Testis (tissue), 3 donors: Measurements from ENCODE around the gene UVSSA. TPM values are rescaled to one million over a fixed set of nuclear protein-coding genes. Genes with fewer than 3 reads are reported as not detected.
A peak's percentile ranks its signal among the peaks of the same experiment; 100 is the strongest.

ENCODE experiments used
- DNase-seq: peaks from one replicate; pipeline ENCODE4 v3.0.0-alpha.2; 2019
- H3K27ac ChIP-seq, 2 donors: fragments of 200-600 bp; sonication (generic); one replicate each; pipeline ENCODE4 v1.5.1; 2019
- H3K27me3 ChIP-seq: fragments of 200-600 bp; sonication (generic); one replicate; pipeline ENCODE4 v1.5.1; 2019
- H3K36me3 ChIP-seq: fragments of 200-600 bp; sonication (generic); one replicate; pipeline ENCODE4 v1.5.1; 2017; ENCODE audit warnings: low read depth; ENCODE audit errors: missing control alignments
- H3K4me1 ChIP-seq: fragments of 200-600 bp; sonication (generic); one replicate; pipeline ENCODE4 v1.5.1; 2019
- H3K4me3 ChIP-seq, 2 donors: fragments of 200-600 bp; sonication (generic); one replicate each; pipeline ENCODE4 v1.5.1; 2017 to 2019
- H3K9me3 ChIP-seq: fragments of 200-600 bp; sonication (generic); one replicate; pipeline ENCODE4 v1.5.1; 2017
- POLR2A ChIP-seq: fragments of 450-650 bp; IDR thresholded peaks from one replicate; pipeline ENCODE4 v1.6.1; 2017; ENCODE audit warnings: antibody characterized with exemption, mild to moderate bottlenecking, moderate library complexity
- WGBS, 2 donors: methylation state at CpG; one replicate each; pipeline ENCODE4 v1.1.5; 2018; 5-methylcytosine and 5-hydroxymethylcytosine counted together
- intact Hi-C: fragments of 100-400 bp; cut with DNase I; formaldehyde crosslinking; loops from one replicate; pipeline ENCODE4 v1.15.1; 2023; ENCODE audit warnings: low total_unique reads
- polyA plus RNA-seq: library from polyadenylated mRNA; stranded (reverse); fragments of 350-450 nt; fragmentation: Illumina TruSeq; extraction: RNeasy Lipid Tissue Mini Kit (QIAGEN cat#74804); gene quantifications from one replicate; pipeline ENCODE4 v1.2.3, GENCODE V29; 2014; ENCODE audit warnings: low read depth, low replicate concordance; ENCODE audit not compliant: insufficient read depth
- total RNA-seq, 2 donors: library from RNA; depleted of rRNA; stranded (reverse); fragments of >200 nt; gene quantifications; one replicate each; pipeline ENCODE4 v1.2.3, GENCODE V29; 2016
- TF ChIP-seq, protein P1 (sequence below), 3 experiments: fragments of 450-650 bp in 2 of 3; fragments of 200-600 bp in 1 of 3; sonication (generic) in 1 of 3; IDR thresholded peaks; one replicate each; pipeline ENCODE4 v1.5.1; 2016 to 2019; ENCODE audit warnings: antibody characterized with exemption in 3 of 3, mild to moderate bottlenecking in 2 of 3, moderate library complexity in 1 of 3

The UVSSA gene
- total and polyA plus RNA-seq, 3 donors from 2014 or later = 35.8 to 94.6 (median 71.5) TPM

- WGBS, 2 donors = 53 to 58% methylated on average over 21 to 35 of the region's 36 CpGs
- intact Hi-C loops = loop anchor here (10.0 kb wide), 1 partner anchor 280 kb away; no protein-coding TSS in a partner anchor
- TF ChIP-seq POLR2A = no peak
- TF ChIP-seq, protein P1, sequence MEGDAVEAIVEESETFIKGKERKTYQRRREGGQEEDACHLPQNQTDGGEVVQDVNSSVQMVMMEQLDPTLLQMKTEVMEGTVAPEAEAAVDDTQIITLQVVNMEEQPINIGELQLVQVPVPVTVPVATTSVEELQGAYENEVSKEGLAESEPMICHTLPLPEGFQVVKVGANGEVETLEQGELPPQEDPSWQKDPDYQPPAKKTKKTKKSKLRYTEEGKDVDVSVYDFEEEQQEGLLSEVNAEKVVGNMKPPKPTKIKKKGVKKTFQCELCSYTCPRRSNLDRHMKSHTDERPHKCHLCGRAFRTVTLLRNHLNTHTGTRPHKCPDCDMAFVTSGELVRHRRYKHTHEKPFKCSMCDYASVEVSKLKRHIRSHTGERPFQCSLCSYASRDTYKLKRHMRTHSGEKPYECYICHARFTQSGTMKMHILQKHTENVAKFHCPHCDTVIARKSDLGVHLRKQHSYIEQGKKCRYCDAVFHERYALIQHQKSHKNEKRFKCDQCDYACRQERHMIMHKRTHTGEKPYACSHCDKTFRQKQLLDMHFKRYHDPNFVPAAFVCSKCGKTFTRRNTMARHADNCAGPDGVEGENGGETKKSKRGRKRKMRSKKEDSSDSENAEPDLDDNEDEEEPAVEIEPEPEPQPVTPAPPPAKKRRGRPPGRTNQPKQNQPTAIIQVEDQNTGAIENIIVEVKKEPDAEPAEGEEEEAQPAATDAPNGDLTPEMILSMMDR (IDR thresholded peaks at IDR 0.05) = no peak
- H3K4me1 ChIP-seq = peaks cover 10% of the 10 kb centered on the region
- no peaks in the 10 kb centered on the region for H3K9me3 ChIP-seq
- DNase-seq = peak; percentile 27
- H3K36me3 ChIP-seq = no peaks in the 10 kb centered on the region
- no peak overlapping the region for H3K4me3 ChIP-seq
- H3K27me3 ChIP-seq = no peaks in the 10 kb centered on the region
- H3K27ac ChIP-seq = no peak overlapping the region
These were observed 7.4 kb downstream of the UVSSA start for GRCh38 chr4:1354136-1354982.

GRCh38 chr4:1354983-1355275, 7.9 kb downstream of the UVSSA start:
- Histone ChIP-seq H3K27me3 (no peaks in the 10 kb centered on the region), H3K4me1 (peaks cover 10% of the 10 kb centered on the region), H3K27ac (no peak overlapping the region), H3K36me3 (no peaks in the 10 kb centered on the region), H3K9me3 (no peaks in the 10 kb centered on the region), H3K4me3 (no peak overlapping the region)
- 85 to 87% methylated on average over 18 of the region's 18 CpGs for WGBS, 2 donors
- DNase-seq = no peak
- intact Hi-C loops = loop anchor here (10.0 kb wide), 1 partner anchor 280 kb away; no protein-coding TSS in a partner anchor
- TF ChIP-seq POLR2A = no peak
- TF ChIP-seq, protein P1 (IDR thresholded peaks at IDR 0.05) = no peak

GRCh38 chr4:1355378-1355777, 8.4 kb downstream of the UVSSA start:
- Histone ChIP-seq H3K36me3 (no peaks in the 10 kb centered on the region), H3K27ac (no peak overlapping the region)

DNA sequence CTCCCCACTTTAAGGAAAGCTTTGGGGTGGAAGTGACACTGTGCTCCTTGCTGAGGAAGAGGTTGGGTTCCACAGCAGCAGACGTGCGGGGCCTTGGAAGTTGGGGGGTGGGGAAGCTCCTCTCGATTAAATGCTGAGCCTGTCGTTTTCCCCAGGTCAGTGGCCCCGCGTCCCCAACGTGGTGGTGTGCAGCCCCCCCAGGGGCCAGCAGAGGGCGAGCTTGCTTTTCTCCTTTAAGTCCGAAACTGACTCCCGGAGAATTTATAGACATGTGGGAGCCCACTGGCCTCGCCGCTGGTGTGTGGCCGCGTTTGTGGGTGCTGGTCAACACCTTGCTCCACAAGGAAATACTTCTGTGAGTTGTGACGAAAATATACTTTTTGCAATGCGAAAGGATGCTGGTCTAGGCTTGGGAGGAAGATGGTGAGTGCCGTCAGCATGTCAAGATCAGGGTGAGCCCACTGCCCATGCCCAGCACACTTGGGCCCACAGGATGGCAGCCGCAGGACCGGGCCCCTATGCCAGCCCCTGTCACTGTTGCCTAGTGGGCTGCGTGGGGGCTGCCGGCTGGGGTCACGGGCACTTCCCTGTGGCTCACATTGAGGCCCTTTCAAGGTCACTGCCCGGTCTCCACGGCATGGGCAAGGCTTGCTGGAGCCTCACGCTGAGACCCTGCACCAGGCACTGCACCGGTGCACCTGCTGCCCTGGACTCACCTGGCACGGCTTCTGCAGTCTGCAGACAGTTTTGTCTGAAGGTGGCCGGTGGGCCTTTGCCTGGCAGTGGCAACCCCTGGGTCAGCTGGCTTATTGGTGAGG, 9.4 kb downstream of the UVSSA start:
- H3K4me1 ChIP-seq = peaks cover 10% of the 10 kb centered on the region
- TF ChIP-seq, protein P1 (IDR thresholded peaks at IDR 0.05) = peak; percentile 59 to 64 (median 62)
- TF ChIP-seq POLR2A = no peak
- no peak overlapping the region for H3K4me3 ChIP-seq
- no peaks in the 10 kb centered on the region for H3K27me3 ChIP-seq
- intact Hi-C loops = loop anchor here (10.0 kb wide), 1 partner anchor 278 kb away; no protein-coding TSS in a partner anchor
- no peaks in the 10 kb centered on the region for H3K9me3 ChIP-seq
- H3K36me3 ChIP-seq = no peaks in the 10 kb centered on the region
- peak; percentile 80 for DNase-seq
- 48 to 56% methylated on average over 21 to 27 of the region's 28 CpGs for WGBS, 2 donors
- H3K27ac ChIP-seq = no peak overlapping the region

More at GRCh38 chr4:1355378-1355777, 8.4 kb downstream of the UVSSA start:
- H3K4me1 ChIP-seq = peaks cover 10% of the 10 kb centered on the region
- no peaks in the 10 kb centered on the region for H3K9me3 ChIP-seq
- no peaks in the 10 kb centered on the region for H3K27me3 ChIP-seq
- intact Hi-C loops = loop anchor here (10.0 kb wide), 1 partner anchor 279 kb away; no protein-coding TSS in a partner anchor
- TF ChIP-seq, protein P1 (IDR thresholded peaks at IDR 0.05) = no peak
- no peak for TF ChIP-seq POLR2A
- no peak for DNase-seq
- WGBS, 2 donors = 91 to 97% methylated on average over 5 to 14 of the region's 14 CpGs
- no peak overlapping the region for H3K4me3 ChIP-seq
